T-helper 9 cell (primary cell): ENCODE measurements around the gene UBR2.
A peak's percentile ranks its signal among the peaks of the same experiment; 100 is the strongest.
"Not testable (repeated sequence)": the region's sequence is repeated elsewhere in the genome, so short reads cannot be mapped to it uniquely, and the experiment has no call there.

ENCODE experiments used
- DNase-seq: peaks from one replicate; pipeline ENCODE4 v3.0.0-alpha.2; 2020

UBR2 gene

DNA sequence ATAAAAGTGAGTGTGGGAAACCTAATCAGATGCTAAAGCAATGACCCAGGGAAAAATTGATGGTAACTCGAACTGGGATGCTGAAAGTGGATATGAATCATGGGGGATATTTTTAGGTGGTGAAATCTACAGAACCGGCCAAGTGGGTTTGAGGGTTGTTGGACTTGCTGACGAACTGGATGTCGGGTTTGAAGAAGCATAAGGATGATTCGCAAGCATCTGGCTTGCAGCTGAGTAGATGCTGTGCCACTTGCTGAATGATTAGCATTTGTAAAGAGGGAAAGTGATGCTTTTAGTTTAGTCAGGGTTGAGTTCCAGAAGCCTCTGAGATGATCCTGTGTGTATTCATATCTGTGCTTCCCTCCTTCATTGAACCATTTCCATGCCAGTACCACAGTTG is 54.9 kb downstream of the UBR2 start:
- no peak for DNase-seq

DNA sequence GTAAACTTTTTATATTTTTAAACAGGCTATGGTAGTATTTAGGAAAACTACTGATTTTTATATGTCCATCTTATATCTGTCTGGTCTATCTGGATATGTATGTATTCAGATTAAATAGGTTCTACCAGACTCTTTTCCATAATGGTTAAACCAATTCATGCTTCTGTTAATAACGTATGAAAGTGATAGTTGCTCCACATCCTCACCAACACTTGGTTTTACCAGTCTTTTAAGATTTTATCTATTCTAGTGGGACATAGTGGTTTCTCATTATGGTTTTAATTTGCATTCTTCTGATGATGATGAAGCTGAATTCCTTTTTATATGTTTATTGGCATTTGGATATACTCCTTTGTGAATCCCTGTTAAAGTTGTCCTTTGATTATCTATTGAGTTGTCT is 56.1 kb downstream of the UBR2 start:
- no peak for DNase-seq

DNA sequence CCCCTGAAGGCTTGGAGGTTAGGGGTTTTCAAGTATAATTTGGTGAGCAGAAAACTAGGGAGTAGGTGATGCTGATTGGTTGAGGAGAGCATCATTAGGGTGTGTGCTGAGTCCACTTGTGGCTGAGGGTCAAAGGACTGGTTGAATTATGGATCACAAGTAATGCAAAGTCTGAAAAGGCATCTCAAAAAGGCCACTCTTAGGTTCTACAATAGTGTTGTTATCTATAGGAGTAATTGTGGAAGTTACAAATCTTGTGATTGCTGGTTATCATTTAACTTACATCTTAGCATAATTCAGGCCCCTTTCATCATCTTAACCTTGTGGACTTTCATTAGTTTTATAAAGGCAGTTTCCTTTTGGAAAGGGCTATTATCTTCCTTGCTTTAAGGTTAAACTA is 60.8 kb downstream of the UBR2 start:
- no peak for DNase-seq

DNA sequence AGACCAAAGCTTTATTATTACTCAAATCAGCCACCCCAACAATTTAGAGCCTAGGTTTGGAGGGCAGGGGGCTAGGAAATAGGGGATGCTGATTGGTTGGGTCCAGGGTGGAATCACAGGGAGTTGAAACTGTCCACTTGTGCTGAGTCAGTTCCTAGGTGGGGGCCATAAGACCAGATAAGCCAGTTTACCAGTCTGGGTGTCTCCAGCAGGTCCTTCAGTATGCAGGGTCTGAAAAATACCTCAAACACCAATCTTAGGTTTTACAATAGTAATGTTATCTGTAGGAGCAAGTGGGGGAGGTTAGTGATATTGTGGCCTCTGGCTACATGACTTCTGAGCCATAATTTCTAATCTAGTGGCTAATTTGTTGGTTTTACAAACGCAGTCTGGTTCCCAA is 63.2 kb downstream of the UBR2 start:
- DNase-seq: no peak

DNA sequence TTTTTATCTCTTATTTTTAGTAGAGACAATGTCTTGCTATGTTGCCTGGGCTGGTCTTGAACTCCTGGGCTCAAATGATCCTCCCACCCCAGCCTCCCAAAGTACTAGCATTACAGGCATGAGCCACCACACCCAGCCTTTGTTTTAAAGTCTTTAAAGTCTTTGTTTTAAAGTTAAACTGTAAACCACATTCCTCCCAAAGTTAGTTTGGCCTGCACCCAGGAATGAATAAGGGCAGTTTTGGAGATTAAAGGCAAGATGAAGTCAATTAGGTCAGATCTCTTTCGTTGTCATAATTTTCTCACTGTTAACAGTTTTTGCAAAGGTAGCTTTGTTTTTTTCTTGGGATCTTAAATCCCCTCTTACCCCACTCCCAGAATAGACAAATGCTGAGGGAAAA is 63.8 kb downstream of the UBR2 start:
- no peak for DNase-seq

- DNase-seq: no peak
Observed at GRCh38 chr6:42628604-42629003, 64.8 kb downstream of the UBR2 start.

DNA sequence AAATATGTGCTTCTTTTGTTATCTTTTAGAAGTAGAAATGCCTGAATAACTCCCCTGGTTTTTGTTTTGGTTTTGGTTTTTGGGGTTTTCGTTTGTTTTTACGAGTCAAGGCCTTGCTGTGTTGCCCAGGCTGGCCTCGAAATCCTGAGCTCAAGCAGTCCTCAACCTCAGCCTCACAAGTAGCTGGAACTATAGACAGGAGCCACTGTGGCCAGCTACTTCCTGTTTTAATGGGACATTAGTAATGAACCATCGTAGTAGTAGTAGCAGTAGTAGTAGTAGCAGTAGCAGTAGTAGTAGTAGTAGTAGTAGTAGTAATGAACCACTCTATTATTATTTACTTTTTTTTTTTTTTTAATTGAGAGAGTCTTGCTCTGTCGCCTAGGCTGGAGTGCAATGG is 66.0 kb downstream of the UBR2 start:
- no peak for DNase-seq

- no peak for DNase-seq
Observed at GRCh38 chr6:42637681-42638080, 73.9 kb downstream of the UBR2 start.

- DNase-seq: no peak
Observed at GRCh38 chr6:42642794-42643193, 79.0 kb downstream of the UBR2 start.

DNA sequence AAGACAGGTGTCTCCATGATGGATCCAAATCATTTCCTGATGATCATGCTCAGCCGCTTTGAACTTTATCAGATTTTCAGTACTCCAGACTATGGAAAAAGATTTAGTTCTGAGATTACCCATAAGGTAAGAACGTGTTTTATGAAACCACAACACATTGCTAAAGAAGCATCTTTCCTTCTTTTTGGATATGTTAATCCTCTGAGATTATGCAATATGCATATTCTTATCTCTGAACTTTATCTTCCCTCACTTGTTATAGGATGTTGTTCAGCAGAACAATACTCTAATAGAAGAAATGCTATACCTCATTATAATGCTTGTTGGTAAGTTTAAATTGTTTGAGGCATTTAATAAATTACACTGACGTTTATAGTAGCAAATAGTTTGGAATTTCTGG is 80.4 kb downstream of the UBR2 start:
- no peak for DNase-seq

- no peak for DNase-seq
Observed at GRCh38 chr6:42652024-42652746, 88.4 kb downstream of the UBR2 start.

DNA sequence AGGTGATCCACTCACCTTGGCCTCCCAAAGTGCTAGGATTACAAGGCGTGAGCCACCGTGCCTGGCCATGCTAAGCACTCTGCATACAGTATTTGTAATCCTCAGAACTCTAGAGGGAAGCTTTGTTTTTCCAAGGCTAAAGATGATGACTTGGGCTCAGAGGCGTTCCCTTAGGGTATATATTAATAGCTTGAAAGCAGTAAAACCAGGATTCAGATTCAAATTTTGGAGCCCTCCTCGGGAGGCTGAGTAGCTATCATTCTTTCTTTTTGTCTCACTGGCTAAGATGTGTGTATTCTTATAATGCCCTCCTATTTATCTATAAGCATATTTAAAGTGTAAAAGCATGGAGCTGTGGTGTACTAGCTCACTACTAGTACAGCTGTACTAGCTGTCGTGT is 90.0 kb downstream of the UBR2 start:
- DNase-seq: no peak

DNA sequence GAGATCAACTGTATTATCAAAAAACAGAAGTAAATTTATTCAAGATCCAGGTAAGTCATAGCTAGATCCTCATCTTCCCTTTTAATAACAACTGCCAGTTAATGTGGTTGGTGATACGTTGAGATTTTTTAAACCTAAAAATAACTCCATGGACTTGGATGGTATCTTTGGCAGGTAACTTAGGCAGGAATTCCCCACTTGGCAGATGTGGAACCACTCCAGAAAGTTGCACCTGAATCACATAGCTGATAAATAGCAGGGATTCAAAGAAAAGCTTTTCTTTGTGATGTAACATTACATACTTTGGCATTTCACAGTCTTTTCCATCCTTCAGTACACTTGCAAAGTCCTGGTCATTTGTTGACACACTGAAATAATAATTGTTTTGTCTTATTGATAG is 96.0 kb downstream of the UBR2 start:
- no peak for DNase-seq

GRCh38 chr6:42661540-42662153 is 97.8 kb downstream of the UBR2 start:
- DNase-seq: peak; percentile 86

GRCh38 chr6:42664718-42665117 is 100.9 kb downstream of the UBR2 start:
- no peak for DNase-seq

- DNase-seq: not testable (repeated sequence)
Observed at GRCh38 chr6:42674368-42674767, 110.5 kb downstream of the UBR2 start.

DNA sequence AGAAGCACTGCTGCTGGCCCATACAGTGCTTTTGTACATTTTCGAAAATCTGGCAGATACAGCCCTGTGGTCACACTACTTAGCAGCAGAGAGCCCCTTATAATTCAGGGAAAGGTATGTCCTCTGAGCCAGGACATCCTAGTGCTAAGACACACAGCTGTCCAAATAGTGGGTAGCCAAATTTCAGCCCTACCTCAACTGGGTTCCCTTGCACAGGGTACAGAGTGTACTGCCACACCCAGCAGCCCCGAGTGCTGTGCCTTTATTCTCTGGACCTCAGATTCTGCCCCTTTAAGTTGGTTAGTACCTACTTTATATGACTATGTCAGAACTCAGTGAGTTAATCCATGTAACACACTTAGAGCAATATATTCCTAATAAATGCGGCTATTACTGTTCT is 111.0 kb downstream of the UBR2 start:
- DNase-seq: no peak

- no peak for DNase-seq
Observed at GRCh38 chr6:42679358-42679757, 115.5 kb downstream of the UBR2 start.

DNA sequence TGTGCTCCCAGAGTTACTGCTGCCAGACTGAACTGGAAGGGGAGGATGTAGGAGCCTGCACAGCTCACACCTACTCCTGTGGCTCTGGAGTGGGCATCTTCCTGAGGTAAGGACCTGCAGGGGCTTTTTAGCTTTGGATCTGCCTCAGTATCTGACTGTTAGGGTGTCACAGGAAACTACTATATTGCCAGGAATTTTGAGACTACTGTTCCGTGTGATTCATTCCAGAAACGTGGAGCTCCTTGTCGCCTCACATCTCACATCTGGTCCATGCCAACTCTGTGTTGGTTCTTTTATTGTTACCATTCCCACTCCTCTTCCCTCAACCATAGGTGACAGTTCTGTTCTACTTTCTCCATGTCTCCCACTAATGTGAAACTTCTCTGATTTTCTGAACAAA is 124.5 kb downstream of the UBR2 start:
- DNase-seq: no peak

- no peak for DNase-seq
Observed at GRCh38 chr6:42689371-42689770, 125.5 kb downstream of the UBR2 start.

GRCh38 chr6:42690151-42690702 is 126.4 kb downstream of the UBR2 start:
- DNase-seq: no peak

DNA sequence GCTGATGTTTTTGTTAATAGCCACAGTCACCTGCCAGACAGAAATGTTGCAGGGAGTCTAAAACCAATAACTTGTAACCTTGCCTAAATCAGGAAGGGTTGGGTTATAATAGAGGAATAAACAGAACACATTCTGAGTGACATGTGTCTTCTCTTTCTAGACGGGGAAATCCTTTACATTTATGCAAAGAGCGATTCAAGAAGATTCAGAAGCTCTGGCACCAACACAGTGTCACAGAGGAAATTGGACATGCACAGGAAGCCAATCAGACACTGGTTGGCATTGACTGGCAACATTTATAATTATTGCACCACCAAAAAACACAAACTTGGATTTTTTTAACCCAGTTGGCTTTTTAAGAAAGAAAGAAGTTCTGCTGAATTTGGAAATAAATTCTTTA is 127.0 kb downstream of the UBR2 start:
- DNase-seq: no peak

- no peak for DNase-seq
Observed at GRCh38 chr6:42692137-42692911, 128.5 kb downstream of the UBR2 start.
